Activated CD4-positive, CD25-positive, alpha-beta regulatory T cell (primary cell): ENCODE data around the gene CASK.

Experiments
- DNase-seq, 4 experiments: peaks; one replicate each; lab custom pipeline; 2025; lab: John Stamatoyannopoulos, UW

The CASK gene

GRCh38 chrX:41470706-41471105 is 452.6 kb downstream of the CASK start:
- DNase-seq: no peak

- no peak for DNase-seq
These were observed 454.6 kb downstream of the CASK start for GRCh38 chrX:41468647-41469323.
